Spleen (tissue), 7 donors: ENCODE results near the gene FADS1.

ENCODE experiments used
- POLR2AphosphoS5 ChIP-seq, 3 donors: sonication (generic); formaldehyde crosslinking; IDR thresholded peaks; one replicate each; pipeline ENCODE4 v1.5.1; 2017; ENCODE audit warnings: antibody characterized with exemption in 3 of 3
- TF ChIP-seq, protein P1 (sequence below), 11 experiments: fragments of 200-600 bp in 7 of 11; fragments of 450-650 bp in 4 of 11; sonication (generic) in 4 of 11; IDR thresholded peaks in 8 of 11; conservative IDR thresholded peaks in 3 of 11; 1 replicate in 7 of 11; 2 replicates in 4 of 11; pipeline versions ENCODE4 v1.4.0 to v1.8.0; 2016 to 2021; ENCODE audit warnings: antibody characterized with exemption in 11 of 11, inconsistent platforms in 4 of 11, mild to moderate bottlenecking in 1 of 11
- donor health status: DM: no; HTN: no; CAD: no; lungs with moderate emphysema.
- donor health status: DM: no; HTN: no; CAD: no.
- donor health status: DM: no; HTN: no; CAD: no.

GRCh38 chr11:61775606-61776554, 40.9 kb downstream of the FADS1 start:
- no peak for TF ChIP-seq POLR2AphosphoS5 (IDR thresholded peaks at IDR 0.05)
- TF ChIP-seq, protein P1, sequence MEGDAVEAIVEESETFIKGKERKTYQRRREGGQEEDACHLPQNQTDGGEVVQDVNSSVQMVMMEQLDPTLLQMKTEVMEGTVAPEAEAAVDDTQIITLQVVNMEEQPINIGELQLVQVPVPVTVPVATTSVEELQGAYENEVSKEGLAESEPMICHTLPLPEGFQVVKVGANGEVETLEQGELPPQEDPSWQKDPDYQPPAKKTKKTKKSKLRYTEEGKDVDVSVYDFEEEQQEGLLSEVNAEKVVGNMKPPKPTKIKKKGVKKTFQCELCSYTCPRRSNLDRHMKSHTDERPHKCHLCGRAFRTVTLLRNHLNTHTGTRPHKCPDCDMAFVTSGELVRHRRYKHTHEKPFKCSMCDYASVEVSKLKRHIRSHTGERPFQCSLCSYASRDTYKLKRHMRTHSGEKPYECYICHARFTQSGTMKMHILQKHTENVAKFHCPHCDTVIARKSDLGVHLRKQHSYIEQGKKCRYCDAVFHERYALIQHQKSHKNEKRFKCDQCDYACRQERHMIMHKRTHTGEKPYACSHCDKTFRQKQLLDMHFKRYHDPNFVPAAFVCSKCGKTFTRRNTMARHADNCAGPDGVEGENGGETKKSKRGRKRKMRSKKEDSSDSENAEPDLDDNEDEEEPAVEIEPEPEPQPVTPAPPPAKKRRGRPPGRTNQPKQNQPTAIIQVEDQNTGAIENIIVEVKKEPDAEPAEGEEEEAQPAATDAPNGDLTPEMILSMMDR (IDR thresholded peaks at IDR 0.05 in 8 of 11, conservative IDR thresholded peaks at IDR 0.05 in 3 of 11), result no peak
